Measurements from ENCODE around the gene SLC37A2. TPM values are rescaled to one million over a fixed set of nuclear protein-coding genes. Genes with fewer than 3 reads are reported as not detected.

SLC37A2 gene
- polyA plus RNA-seq, 1 of the 3 experiments (the other 2 are of a cell fraction) = 0.44 TPM

- H3K9me2 ChIP-seq = no peaks in the 10 kb centered on the region
- no peaks in the 10 kb centered on the region; a peak in 1 of 4 replicates for H3K4me1 ChIP-seq (ENCODE audit: control insufficient read depth in 1 of 2, insufficient read depth in 2 of 2, low read depth in 1 of 2, low read length in 1 of 2)
- DNase-seq = no peak
- H3K4me3 ChIP-seq (ENCODE audit: low read depth in 2 of 2, low read length in 1 of 2) = no peak overlapping the region
- H2AFZ ChIP-seq (ENCODE audit: low read depth) = no peak overlapping the region
- no peaks in the 10 kb centered on the region for H4K20me1 ChIP-seq (ENCODE audit: insufficient read depth)
- no peaks in the 10 kb centered on the region for H3K36me3 ChIP-seq (replicated peaks in 1 of 2; ENCODE audit: control insufficient read depth in 1 of 2, insufficient read depth in 2 of 2, low read length in 1 of 2)
- no peaks in the 10 kb centered on the region for H3K9me3 ChIP-seq
- no peaks in the 10 kb centered on the region for H3K27me3 ChIP-seq (ENCODE audit: insufficient read depth)
- no peak overlapping the region for H3K4me2 ChIP-seq
- TF ChIP-seq FOSL2 (IDR thresholded peaks at IDR 0.05; ENCODE audit: borderline replicate concordance, low read depth) = no peak
- TF ChIP-seq, protein P1, sequence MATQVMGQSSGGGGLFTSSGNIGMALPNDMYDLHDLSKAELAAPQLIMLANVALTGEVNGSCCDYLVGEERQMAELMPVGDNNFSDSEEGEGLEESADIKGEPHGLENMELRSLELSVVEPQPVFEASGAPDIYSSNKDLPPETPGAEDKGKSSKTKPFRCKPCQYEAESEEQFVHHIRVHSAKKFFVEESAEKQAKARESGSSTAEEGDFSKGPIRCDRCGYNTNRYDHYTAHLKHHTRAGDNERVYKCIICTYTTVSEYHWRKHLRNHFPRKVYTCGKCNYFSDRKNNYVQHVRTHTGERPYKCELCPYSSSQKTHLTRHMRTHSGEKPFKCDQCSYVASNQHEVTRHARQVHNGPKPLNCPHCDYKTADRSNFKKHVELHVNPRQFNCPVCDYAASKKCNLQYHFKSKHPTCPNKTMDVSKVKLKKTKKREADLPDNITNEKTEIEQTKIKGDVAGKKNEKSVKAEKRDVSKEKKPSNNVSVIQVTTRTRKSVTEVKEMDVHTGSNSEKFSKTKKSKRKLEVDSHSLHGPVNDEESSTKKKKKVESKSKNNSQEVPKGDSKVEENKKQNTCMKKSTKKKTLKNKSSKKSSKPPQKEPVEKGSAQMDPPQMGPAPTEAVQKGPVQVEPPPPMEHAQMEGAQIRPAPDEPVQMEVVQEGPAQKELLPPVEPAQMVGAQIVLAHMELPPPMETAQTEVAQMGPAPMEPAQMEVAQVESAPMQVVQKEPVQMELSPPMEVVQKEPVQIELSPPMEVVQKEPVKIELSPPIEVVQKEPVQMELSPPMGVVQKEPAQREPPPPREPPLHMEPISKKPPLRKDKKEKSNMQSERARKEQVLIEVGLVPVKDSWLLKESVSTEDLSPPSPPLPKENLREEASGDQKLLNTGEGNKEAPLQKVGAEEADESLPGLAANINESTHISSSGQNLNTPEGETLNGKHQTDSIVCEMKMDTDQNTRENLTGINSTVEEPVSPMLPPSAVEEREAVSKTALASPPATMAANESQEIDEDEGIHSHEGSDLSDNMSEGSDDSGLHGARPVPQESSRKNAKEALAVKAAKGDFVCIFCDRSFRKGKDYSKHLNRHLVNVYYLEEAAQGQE (IDR thresholded peaks at IDR 0.05; ENCODE audit: low read depth, low read length) = no peak
- TF ChIP-seq, protein P2, sequence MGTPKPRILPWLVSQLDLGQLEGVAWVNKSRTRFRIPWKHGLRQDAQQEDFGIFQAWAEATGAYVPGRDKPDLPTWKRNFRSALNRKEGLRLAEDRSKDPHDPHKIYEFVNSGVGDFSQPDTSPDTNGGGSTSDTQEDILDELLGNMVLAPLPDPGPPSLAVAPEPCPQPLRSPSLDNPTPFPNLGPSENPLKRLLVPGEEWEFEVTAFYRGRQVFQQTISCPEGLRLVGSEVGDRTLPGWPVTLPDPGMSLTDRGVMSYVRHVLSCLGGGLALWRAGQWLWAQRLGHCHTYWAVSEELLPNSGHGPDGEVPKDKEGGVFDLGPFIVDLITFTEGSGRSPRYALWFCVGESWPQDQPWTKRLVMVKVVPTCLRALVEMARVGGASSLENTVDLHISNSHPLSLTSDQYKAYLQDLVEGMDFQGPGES (IDR thresholded peaks at IDR 0.05; ENCODE audit: low read depth, low read length) = no peak
- TF ChIP-seq NFIC (IDR thresholded peaks at IDR 0.05; ENCODE audit: borderline replicate concordance) = no peak
- TF ChIP-seq RCOR1 (IDR thresholded peaks at IDR 0.05; ENCODE audit: low read length) = no peak
- TF ChIP-seq PBX3 (IDR thresholded peaks at IDR 0.05) = no peak
- no peak for TF ChIP-seq TEAD4 (IDR thresholded peaks at IDR 0.05; ENCODE audit: borderline replicate concordance, insufficient read depth)
- no peak for TF ChIP-seq FOXJ3 (CRISPR knock-in tag; IDR thresholded peaks at IDR 0.05)
- no peak for TF ChIP-seq EP300 (IDR thresholded peaks at IDR 0.05; ENCODE audit: borderline replicate concordance in 1 of 2, low read depth in 1 of 2, low read length in 1 of 2)
- no peak for TF ChIP-seq JUND (IDR thresholded peaks at IDR 0.05)
- TF ChIP-seq, protein P3, sequence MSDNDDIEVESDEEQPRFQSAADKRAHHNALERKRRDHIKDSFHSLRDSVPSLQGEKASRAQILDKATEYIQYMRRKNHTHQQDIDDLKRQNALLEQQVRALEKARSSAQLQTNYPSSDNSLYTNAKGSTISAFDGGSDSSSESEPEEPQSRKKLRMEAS (IDR thresholded peaks at IDR 0.05; ENCODE audit: low read depth) = no peak
- TF ChIP-seq TCF12 (IDR thresholded peaks at IDR 0.05) = no peak
- TF ChIP-seq, protein P4, sequence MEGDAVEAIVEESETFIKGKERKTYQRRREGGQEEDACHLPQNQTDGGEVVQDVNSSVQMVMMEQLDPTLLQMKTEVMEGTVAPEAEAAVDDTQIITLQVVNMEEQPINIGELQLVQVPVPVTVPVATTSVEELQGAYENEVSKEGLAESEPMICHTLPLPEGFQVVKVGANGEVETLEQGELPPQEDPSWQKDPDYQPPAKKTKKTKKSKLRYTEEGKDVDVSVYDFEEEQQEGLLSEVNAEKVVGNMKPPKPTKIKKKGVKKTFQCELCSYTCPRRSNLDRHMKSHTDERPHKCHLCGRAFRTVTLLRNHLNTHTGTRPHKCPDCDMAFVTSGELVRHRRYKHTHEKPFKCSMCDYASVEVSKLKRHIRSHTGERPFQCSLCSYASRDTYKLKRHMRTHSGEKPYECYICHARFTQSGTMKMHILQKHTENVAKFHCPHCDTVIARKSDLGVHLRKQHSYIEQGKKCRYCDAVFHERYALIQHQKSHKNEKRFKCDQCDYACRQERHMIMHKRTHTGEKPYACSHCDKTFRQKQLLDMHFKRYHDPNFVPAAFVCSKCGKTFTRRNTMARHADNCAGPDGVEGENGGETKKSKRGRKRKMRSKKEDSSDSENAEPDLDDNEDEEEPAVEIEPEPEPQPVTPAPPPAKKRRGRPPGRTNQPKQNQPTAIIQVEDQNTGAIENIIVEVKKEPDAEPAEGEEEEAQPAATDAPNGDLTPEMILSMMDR (IDR thresholded peaks at IDR 0.05) = no peak
- no peak for TF ChIP-seq NRF1 (IDR thresholded peaks at IDR 0.05; ENCODE audit: low read depth, low read length)
- TF ChIP-seq MEF2A (IDR thresholded peaks at IDR 0.05; ENCODE audit: borderline replicate concordance, low read depth) = no peak
- TF ChIP-seq POLR2AphosphoS5 (IDR thresholded peaks at IDR 0.05; ENCODE audit: low read depth, low read length) = no peak
- TF ChIP-seq YY1 (IDR thresholded peaks at IDR 0.05; ENCODE audit: low read depth) = no peak
- CTCF ChIA-PET = interaction anchor here (3.8 to 4.4 kb wide), 2 partner anchors 16 to 66 kb away, joined by 12 to 22 read pairs; no protein-coding TSS in a partner anchor
- H3K27ac ChIP-seq (ENCODE audit: low read depth in 2 of 2, low read length in 1 of 2) = no peak overlapping the region
- no peaks in the 10 kb centered on the region for H3F3A ChIP-seq (replicated peaks; ENCODE audit: insufficient read depth)
- no peak overlapping the region for H3K9ac ChIP-seq
- no peaks in the 10 kb centered on the region for H3K79me2 ChIP-seq (ENCODE audit: insufficient read depth)
- WGBS (ENCODE audit: low lambda C conversion rate) = 75% methylated on average over 11 of the region's 11 CpGs
- POLR2A ChIA-PET = no interaction called here
These were observed 12.8 kb downstream of the SLC37A2 start for GRCh38 chr11:125075900-125076317.

Measured in SK-N-SH (cell line).